Vagina (tissue), 2 donors: Measurements from ENCODE around the gene HOOK2.

Experiments used
- POLR2A ChIP-seq, 2 donors: fragments of 450-650 bp; IDR thresholded peaks; one replicate each; pipeline ENCODE4 v1.6.1; 2017; ENCODE audit warnings: antibody characterized with exemption in 2 of 2, mild to moderate bottlenecking in 2 of 2, moderate library complexity in 2 of 2
- TF ChIP-seq, protein P1 (sequence below), 3 experiments: fragments of 450-650 bp in 2 of 3; fragments of 200-600 bp in 1 of 3; sonication (generic) in 1 of 3; IDR thresholded peaks; one replicate each; pipeline ENCODE4 v1.5.1; 2017 to 2019; ENCODE audit warnings: antibody characterized with exemption in 3 of 3, mild to moderate bottlenecking in 2 of 3, moderate library complexity in 2 of 3

DNA sequence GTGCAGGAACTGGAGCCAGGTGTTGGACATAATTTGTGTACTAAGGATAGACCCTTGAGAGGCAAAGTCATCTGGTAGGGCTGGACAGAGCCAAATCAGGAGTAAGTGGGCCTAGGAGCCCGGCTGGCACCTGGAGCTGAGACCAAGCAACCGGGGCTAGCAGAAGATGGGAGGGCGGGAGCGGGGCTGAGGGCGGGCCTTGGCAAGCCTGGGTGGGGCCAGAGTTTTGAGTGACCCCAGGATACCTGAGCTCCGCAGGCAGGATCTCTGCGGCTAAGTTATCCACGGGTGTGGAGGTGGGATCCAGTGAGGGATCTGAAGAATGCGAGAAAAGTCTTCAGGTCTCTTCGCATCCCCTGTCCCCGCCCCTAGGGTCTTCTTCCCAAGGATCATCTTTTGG, 8.2 kb downstream of the HOOK2 start:
- TF ChIP-seq, protein P1, sequence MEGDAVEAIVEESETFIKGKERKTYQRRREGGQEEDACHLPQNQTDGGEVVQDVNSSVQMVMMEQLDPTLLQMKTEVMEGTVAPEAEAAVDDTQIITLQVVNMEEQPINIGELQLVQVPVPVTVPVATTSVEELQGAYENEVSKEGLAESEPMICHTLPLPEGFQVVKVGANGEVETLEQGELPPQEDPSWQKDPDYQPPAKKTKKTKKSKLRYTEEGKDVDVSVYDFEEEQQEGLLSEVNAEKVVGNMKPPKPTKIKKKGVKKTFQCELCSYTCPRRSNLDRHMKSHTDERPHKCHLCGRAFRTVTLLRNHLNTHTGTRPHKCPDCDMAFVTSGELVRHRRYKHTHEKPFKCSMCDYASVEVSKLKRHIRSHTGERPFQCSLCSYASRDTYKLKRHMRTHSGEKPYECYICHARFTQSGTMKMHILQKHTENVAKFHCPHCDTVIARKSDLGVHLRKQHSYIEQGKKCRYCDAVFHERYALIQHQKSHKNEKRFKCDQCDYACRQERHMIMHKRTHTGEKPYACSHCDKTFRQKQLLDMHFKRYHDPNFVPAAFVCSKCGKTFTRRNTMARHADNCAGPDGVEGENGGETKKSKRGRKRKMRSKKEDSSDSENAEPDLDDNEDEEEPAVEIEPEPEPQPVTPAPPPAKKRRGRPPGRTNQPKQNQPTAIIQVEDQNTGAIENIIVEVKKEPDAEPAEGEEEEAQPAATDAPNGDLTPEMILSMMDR (IDR thresholded peaks at IDR 0.05): no peak
- TF ChIP-seq POLR2A (IDR thresholded peaks at IDR 0.05): no peak
